ENCODE measurements around the gene LRMDA. TPM values are rescaled to one million over a fixed set of nuclear protein-coding genes. Genes with fewer than 3 reads are reported as not detected.

The LRMDA gene
- total and polyA plus RNA-seq, 2 of the 4 experiments (the other 2 are of a cell fraction): 0.07 TPM; not detected in 1

DNA sequence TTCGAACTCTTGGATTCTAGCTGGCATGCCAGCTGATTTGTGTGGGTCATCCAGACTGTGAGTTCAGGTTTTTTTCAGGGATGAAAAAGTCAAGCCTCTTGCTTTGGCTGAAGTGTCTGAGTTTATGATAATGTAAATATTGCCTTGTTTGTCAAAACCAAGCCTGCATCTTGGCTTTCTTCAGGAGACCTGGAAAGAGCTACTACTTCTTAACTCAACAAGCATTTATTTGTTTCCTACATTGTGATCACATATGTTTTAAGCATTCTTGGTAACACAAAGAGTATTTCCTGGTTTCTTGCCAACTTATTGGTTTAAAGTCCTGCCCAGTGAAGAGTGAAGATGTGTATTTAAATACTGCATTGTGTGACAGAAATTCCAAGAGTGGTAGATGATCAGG lies 407.1 kb downstream of the LRMDA start:
- POLR2A ChIA-PET (ENCODE audit: unreplicated experiment): no interaction called here

More for the DNA sequence above, 407.1 kb downstream of the LRMDA start:
- Histone ChIP-seq H3K4me2 (ENCODE audit: low read depth, low read length) (no peak overlapping the region), H3K9me3 (ENCODE audit: control insufficient read depth, insufficient read depth, low read length) (no peaks in the 10 kb centered on the region), H3K4ac (ENCODE audit: low read depth, low read length) (no peak overlapping the region), H3K18ac (ENCODE audit: low read depth, low read length) (no peak overlapping the region), H4K8ac (ENCODE audit: low read depth in 2 of 2, low read length in 2 of 2) (no peak overlapping the region), H2BK15ac (ENCODE audit: low read depth, low read length) (no peak overlapping the region), H2AFZ (replicated peaks; ENCODE audit: low read length, poor library complexity) (no peak overlapping the region), H2AK5ac (ENCODE audit: low read depth, low read length) (no peak overlapping the region), H2AK9ac (replicated peaks; ENCODE audit: low read depth, low read length, poor library complexity) (no peak overlapping the region), H2BK5ac (ENCODE audit: low read depth, low read length, poor library complexity, severe bottlenecking) (no peak overlapping the region), H2BK20ac (ENCODE audit: low read depth, low read length) (no peak overlapping the region), H4K91ac (ENCODE audit: insufficient read depth, low read depth, low read length) (no peak overlapping the region), H4K5ac (ENCODE audit: low read depth, low read length) (no peak overlapping the region), H4K20me1 (ENCODE audit: insufficient read depth, low read length) (no peaks in the 10 kb centered on the region), H3K27ac (ENCODE audit: insufficient read depth, low read length) (no peak overlapping the region), H3K14ac (replicated peaks; ENCODE audit: low read depth, low read length) (no peak overlapping the region), H3K27me3 (ENCODE audit: control insufficient read depth, insufficient read depth, low read length) (no peaks in the 10 kb centered on the region; the same call in 1 of the 2 replicates), H3K23ac (ENCODE audit: low read depth, low read length) (no peak overlapping the region), H2BK120ac (ENCODE audit: low read depth, low read length) (no peak overlapping the region), H3K79me1 (ENCODE audit: low read depth in 1 of 2, low read length in 2 of 2) (no peaks in the 10 kb centered on the region), H3K56ac (ENCODE audit: extremely low read depth, insufficient read depth, low read length) (no peak overlapping the region), H3K4me3 (ENCODE audit: insufficient read depth, low read depth, low read length) (no peak overlapping the region), H3K4me1 (ENCODE audit: control insufficient read depth, insufficient read depth, low read length) (no peaks in the 10 kb centered on the region), H3K36me3 (ENCODE audit: control insufficient read depth, insufficient read depth, low read length) (no peaks in the 10 kb centered on the region), H3K9ac (ENCODE audit: low read depth, low read length) (no peak overlapping the region), H3K9me1 (ENCODE audit: insufficient read depth, low read length) (no peaks in the 10 kb centered on the region)
- ATAC-seq (ENCODE audit: low read depth) (no peak), DNase-seq (no peak)
- no peak for TF ChIP-seq CTCF (conservative IDR thresholded peaks at IDR 0.05; ENCODE audit: low read depth, low read length)
- no peak for TF ChIP-seq SMC3 (IDR thresholded peaks at IDR 0.05; ENCODE audit: low read depth, low read length)
- TF ChIP-seq RCOR1 (IDR thresholded peaks at IDR 0.05; ENCODE audit: insufficient replicate concordance, low read length): no peak
- no peak for TF ChIP-seq MXI1 (IDR thresholded peaks at IDR 0.05; ENCODE audit: borderline replicate concordance, low read depth, low read length)
- no peak for TF ChIP-seq MAFK (IDR thresholded peaks at IDR 0.05; ENCODE audit: low read depth, low read length)
- no peak for TF ChIP-seq NFE2L2 (IDR thresholded peaks at IDR 0.05; ENCODE audit: low read depth, low read length)
- no CpG with 5 or more reads among the region's 1 CpG for WGBS, 2 experiments (ENCODE audit: extremely low coverage in 2 of 2, insufficient read length in 1 of 2)
- in situ Hi-C loops (cut with MboI; ENCODE audit: low sequenced_read_pairs): no loop called here
- intact Hi-C loops (cut with micrococcal nuclease): no loop called here
- no TSS peak for BruUV-seq (replicated peaks)
- dilution Hi-C loops (cut with HindIII; ENCODE audit: low sequenced_read_pairs, unreplicated experiment): no loop called here
- CTCF ChIA-PET: no interaction called here

Data from IMR-90 (cell line).